ENCODE results near the gene VWA3B. TPM values are rescaled to one million over a fixed set of nuclear protein-coding genes. Genes with fewer than 3 reads are reported as not detected.
"Not testable (repeated sequence)": the region's sequence is repeated elsewhere in the genome, so short reads cannot be mapped to it uniquely, and the experiment has no call there.

The VWA3B gene
- total RNA-seq, 2 donors from 2014 or later = 1.8 to 3.2 TPM

- no peak for TF ChIP-seq CTCF (IDR thresholded peaks at IDR 0.05)
- Histone ChIP-seq H3K4me1 (no peaks in the 10 kb centered on the region), H3K9ac (ENCODE audit: low read depth in 2 of 2, low read length in 2 of 2) (no peak overlapping the region), H3K9me3 (no peaks in the 10 kb centered on the region), H3K27me3 (no peaks in the 10 kb centered on the region), H3K36me3 (no peaks in the 10 kb centered on the region), H3K4me3 (no peak overlapping the region), H3K27ac (no peak overlapping the region)
- no peak for DNase-seq
- intact Hi-C loops (cut with DNase I) = no loop called here
Observed at GRCh38 chr2:98258906-98259305, 171.9 kb downstream of the VWA3B start.

- Histone ChIP-seq H3K9ac (ENCODE audit: low read depth in 2 of 2, low read length in 2 of 2) (no peak overlapping the region), H3K27me3 (no peaks in the 10 kb centered on the region), H3K27ac (no peak overlapping the region), H3K4me3 (no peak overlapping the region), H3K36me3 (no peaks in the 10 kb centered on the region), H3K9me3 (no peaks in the 10 kb centered on the region), H3K4me1 (no peaks in the 10 kb centered on the region)
- no peak for DNase-seq
- intact Hi-C loops (cut with DNase I) = no loop called here
- TF ChIP-seq CTCF (IDR thresholded peaks at IDR 0.05) = no peak
Observed at GRCh38 chr2:98263362-98263761, 176.4 kb downstream of the VWA3B start.

- H3K4me3 ChIP-seq; H3K36me3 ChIP-seq; H3K27me3 ChIP-seq; H3K9me3 ChIP-seq; H3K27ac ChIP-seq; H3K4me1 ChIP-seq; DNase-seq; H3K9ac ChIP-seq (ENCODE audit: low read depth in 2 of 2, low read length in 2 of 2): not testable (repeated sequence)
- intact Hi-C loops (cut with DNase I) = loop anchor here (2.0 kb wide), 1 partner anchor 461 kb away; no protein-coding TSS in a partner anchor
Observed at GRCh38 chr2:98268225-98268624, 181.3 kb downstream of the VWA3B start.

GRCh38 chr2:98269274-98269673 lies 182.3 kb downstream of the VWA3B start:
- Histone ChIP-seq H3K27me3 (no peaks in the 10 kb centered on the region), H3K36me3 (no peaks in the 10 kb centered on the region), H3K27ac (no peak overlapping the region), H3K4me3 (no peak overlapping the region), H3K4me1 (no peaks in the 10 kb centered on the region), H3K9ac (ENCODE audit: low read depth in 2 of 2, low read length in 2 of 2) (no peak overlapping the region), H3K9me3 (no peaks in the 10 kb centered on the region)
- TF ChIP-seq CTCF (IDR thresholded peaks at IDR 0.05) = peak; percentile 80
- peak; percentile 61 for DNase-seq
- intact Hi-C loops (cut with DNase I) = loop anchor here (2.0 kb wide), 1 partner anchor 462 kb away; no protein-coding TSS in a partner anchor

GRCh38 chr2:98269830-98270229 lies 182.9 kb downstream of the VWA3B start:
- TF ChIP-seq CTCF (IDR thresholded peaks at IDR 0.05) = no peak
- Histone ChIP-seq H3K36me3 (no peaks in the 10 kb centered on the region), H3K9me3 (no peaks in the 10 kb centered on the region), H3K9ac (ENCODE audit: low read depth in 2 of 2, low read length in 2 of 2) (no peak overlapping the region), H3K4me3 (no peak overlapping the region), H3K27me3 (no peaks in the 10 kb centered on the region), H3K4me1 (no peaks in the 10 kb centered on the region), H3K27ac (no peak overlapping the region)
- intact Hi-C loops (cut with DNase I) = loop anchor here (2.0 kb wide), 1 partner anchor 463 kb away; no protein-coding TSS in a partner anchor
- no peak for DNase-seq

- Histone ChIP-seq H3K27ac (peak overlapping the region; percentile 55), H3K4me3 (no peak overlapping the region), H3K36me3 (no peaks in the 10 kb centered on the region), H3K4me1 (peaks cover 4% of the 10 kb centered on the region), H3K27me3 (no peaks in the 10 kb centered on the region), H3K9me3 (no peaks in the 10 kb centered on the region), H3K9ac (ENCODE audit: low read depth in 2 of 2, low read length in 2 of 2) (no peak overlapping the region)
- peak; percentile 66 for DNase-seq
- TF ChIP-seq CTCF (IDR thresholded peaks at IDR 0.05) = no peak
- intact Hi-C loops (cut with DNase I) = no loop called here
Observed at GRCh38 chr2:98277162-98277859, 190.3 kb downstream of the VWA3B start.

All from colonic mucosa (tissue), 4 donors.